Nucleus accumbens (tissue), 56 donors: Measurements from ENCODE around the gene COL4A1.

ENCODE experiments used
- DNase-seq, 56 donors: peaks; one replicate each; lab custom pipeline; 2025; lab: John Stamatoyannopoulos, UW

The COL4A1 gene

GRCh38 chr13:110306960-110307766 is at the start of gene COL4A1, which contains the start of gene COL4A2:
Gene COL4A1 (minus strand): TSS chr13:110307157. CDS start chr13:110307027, 130 bp downstream.
Gene COL4A2 (plus strand): TSS chr13:110307284. CDS start chr13:110307904, 620 bp downstream.
- peak in 7 of 56 donors; percentile 12 to 63 (median 17) for DNase-seq

- DNase-seq = no peak
Observed at GRCh38 chr13:110356362-110356761, 49.4 kb upstream of the COL4A1 start.

DNA sequence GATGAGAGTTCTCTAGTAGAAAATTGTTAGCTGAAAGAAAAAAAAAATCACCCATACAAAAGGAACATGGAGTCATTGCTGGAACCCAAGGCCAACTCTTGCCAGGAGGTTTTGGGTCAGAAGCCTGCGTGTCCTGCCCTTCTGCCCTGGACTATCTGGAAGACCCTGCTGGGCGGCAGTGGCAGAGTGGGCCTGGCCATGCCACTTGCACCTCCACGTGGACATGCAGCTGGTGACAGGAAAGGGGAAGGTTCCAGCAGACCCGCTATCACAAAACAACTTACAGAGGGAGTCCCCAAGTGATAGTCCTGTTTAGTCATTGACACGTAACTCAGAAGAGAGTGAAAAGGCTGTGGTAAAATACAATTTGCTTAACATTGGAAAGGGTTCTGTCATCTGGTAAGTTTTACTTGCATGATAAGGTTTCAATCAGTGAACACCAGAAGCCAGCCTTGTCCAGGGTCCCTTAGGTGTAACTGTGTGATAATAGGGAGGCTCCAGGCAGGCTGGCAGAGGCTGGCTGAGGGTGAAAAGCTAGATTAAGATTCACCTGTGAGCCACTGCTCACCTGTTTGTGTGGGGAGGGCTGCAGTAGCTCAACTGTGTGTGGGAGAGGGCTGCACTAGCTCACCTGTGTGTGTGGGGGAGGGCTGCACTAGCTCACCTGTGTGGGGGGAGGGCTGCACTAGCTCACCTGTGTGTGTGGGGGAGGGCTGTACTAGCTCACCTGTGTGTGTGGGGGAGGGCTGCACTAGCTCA is 47.9 kb upstream of the COL4A1 start:
- DNase-seq = no peak

GRCh38 chr13:110354123-110354627 is 47.2 kb upstream of the COL4A1 start:
- no peak for DNase-seq

- DNase-seq = no peak
Observed at GRCh38 chr13:110353339-110353977, 46.5 kb upstream of the COL4A1 start.

- no peak for DNase-seq
Observed at GRCh38 chr13:110352735-110353134, 45.8 kb upstream of the COL4A1 start.

- DNase-seq = no peak
Observed at GRCh38 chr13:110351636-110352420, 44.9 kb upstream of the COL4A1 start.

DNA sequence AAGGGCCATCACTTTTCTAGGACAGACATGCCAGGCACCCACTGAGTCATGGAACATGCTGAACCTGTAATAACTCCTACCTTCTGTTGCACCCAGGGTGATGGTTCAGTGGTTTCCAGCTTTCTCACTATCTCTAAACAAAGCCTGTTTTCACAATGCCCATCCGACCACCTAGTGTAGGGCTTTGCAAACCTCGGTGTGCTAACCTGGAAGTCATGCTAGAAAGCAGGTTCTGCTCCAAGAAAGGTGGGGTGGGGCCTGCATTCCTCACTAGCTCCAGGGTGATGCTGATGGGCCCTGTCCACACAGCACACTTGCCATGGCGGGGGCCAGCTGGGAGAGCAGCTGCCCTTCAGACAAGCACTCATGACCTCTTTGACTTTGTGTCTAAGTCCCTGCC is 43.6 kb upstream of the COL4A1 start:
- no peak for DNase-seq

DNA sequence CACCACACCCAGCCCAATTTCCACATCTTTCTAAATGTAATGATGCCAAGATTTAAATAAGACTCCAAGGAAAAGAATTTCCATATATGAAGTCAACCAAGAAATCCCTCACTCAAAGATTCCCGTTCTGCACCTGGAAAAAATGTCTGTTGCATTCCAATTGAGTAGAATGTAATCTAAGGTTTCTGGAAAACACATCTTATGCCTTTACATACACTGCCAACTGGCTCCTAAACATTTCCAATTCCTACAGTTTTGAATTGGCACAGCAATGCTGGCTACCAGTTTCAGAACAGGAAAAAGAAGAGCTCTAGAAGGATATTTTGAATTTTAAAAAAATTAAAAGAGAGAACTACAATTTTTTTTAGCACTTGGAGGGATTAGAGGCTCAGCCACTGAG is 43.1 kb upstream of the COL4A1 start:
- no peak for DNase-seq

DNA sequence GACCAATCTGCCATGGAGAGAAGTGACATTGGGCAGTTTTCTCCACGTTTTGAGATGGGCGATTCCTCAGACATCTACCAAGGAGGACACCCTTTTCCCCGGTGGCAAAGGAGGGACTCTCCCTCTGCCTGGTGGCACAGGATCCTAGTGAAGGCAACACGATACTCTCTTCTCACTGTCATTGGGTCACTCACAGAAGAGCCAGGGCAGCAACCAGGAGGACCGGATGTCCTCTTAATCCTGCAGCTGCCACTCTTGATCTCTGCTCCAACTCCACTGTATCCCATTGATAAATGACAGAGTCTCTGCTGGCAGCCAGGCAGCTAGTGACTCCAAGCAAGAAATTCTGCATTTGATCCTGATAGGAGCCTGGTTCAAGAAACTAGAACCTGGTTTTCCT is 42.3 kb upstream of the COL4A1 start:
- DNase-seq = no peak

- DNase-seq = no peak
Observed at GRCh38 chr13:110348309-110349105, 41.5 kb upstream of the COL4A1 start.

GRCh38 chr13:110347535-110348308 is 40.8 kb upstream of the COL4A1 start:
- no peak for DNase-seq

DNA sequence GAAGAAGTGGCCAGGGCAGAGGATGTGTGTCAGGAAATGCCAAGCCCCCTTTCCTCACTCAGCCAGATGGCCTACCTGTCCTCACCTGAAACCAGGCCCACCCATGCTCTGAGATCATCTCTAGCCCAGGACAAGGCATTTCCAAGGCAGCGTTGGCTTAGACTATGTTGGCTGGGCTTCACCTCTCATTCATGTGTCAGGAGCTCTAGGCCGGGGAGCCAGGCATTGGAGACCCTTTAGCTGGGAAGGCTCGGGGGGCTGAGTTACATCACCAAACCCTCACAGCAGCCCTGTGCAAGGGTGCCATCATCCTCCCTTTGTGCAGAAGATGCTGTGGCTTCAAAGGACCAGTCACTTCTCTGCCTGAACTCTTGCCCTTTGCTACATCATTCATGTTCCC is 40.1 kb upstream of the COL4A1 start:
- no peak for DNase-seq

DNA sequence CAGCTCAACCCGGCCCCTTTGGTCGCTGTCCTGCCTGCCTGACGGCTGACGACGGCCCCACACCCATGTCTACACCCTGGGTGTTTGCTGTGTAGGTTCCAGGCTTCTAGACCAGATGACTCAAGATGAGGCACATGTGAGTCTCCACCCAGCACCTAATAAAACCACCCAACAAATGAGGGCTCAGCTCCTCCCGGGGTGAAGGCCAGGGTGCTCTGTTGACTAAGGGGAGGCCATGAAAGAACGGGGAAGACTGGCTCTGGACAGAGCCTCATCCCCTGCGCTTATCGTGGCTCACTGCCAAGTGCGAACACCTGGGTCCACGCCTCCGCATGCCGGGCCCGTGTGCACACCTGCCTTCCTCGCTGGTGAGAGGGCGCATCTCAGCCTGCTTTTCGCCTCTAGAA is 39.7 kb upstream of the COL4A1 start:
- DNase-seq = no peak

- no peak for DNase-seq
Observed at GRCh38 chr13:110345701-110346100, 38.7 kb upstream of the COL4A1 start.

DNA sequence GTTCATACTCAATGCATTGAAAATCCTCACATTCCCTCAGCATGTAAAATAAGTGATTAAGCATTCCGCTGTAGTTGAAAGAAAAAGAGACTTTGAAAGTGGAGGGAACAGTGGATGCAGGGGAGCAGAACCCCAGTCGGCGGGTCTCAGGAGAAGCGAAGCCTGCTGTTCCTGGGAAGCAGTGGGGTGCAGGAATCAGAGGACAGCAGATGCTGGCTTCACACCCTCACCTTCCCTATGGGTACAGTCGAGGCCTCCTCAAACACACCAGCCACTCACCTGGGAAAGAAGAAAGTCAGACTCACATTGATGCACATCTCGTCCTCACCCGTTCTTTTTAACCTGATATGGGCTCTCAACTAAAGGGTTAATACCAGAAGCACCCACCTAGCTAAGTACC is 38.3 kb upstream of the COL4A1 start:
- DNase-seq = no peak

- no peak for DNase-seq
Observed at GRCh38 chr13:110344320-110344719, 37.4 kb upstream of the COL4A1 start.

GRCh38 chr13:110343241-110343865 is 36.4 kb upstream of the COL4A1 start:
- no peak for DNase-seq
